Endothelial cell of umbilical vein (primary cell): ENCODE measurements around the gene CNTN6. TPM values are rescaled to one million over a fixed set of nuclear protein-coding genes. Genes with fewer than 3 reads are reported as not detected.

Experiments used
- BruUV-seq: library from RNA; stranded (reverse); fragments of 400-500 nt; replicated peaks from 2 replicates; lab custom pipeline; 2021; lab: Mats Ljungman, UMichigan
- CTCF ChIA-PET: fragments of 300-600, 350-600 bp; sonication (Branson Sonifier 250); formaldehyde crosslinking; loops from one replicate; lab custom pipeline; 2021; ENCODE audit warnings: antibody characterized with exemption, inconsistent platforms; lab: Charles Lee
- POLR2A ChIA-PET: fragments of 300-600, 350-600 bp; sonication (Branson Sonifier 250); formaldehyde crosslinking; loops from one replicate; lab custom pipeline; 2021; ENCODE audit warnings: antibody characterized with exemption, inconsistent platforms; lab: Charles Lee
- DNase-seq: peaks from one replicate; pipeline ENCODE4 v3.0.0-alpha.2; 2011; ENCODE audit warnings: low read depth, low spot score
- FAIRE-seq: peaks from 2 replicates; lab custom pipeline; 2011; peaks lifted over from hg19 to GRCh38; lab: Jason Lieb, UNC
- H2AFZ ChIP-seq: 2 replicates; pipeline ENCODE4 v1.6.0; 2012; ENCODE audit warnings: low read depth, low read length, control low read depth, inconsistent platforms
- H3K27ac ChIP-seq: 2 replicates; pipeline ENCODE4 v1.5.1; 2011; ENCODE audit warnings: low read depth, mild to moderate bottlenecking, control low read depth, low read length, moderate library complexity; ENCODE audit not compliant: insufficient read depth
- H3K27me3 ChIP-seq, 2 experiments: 2 replicates each; pipeline versions ENCODE4 v1.6.0 to v1.6.1; 2011; ENCODE audit warnings: low read length in 2 of 2, mixed read lengths in 1 of 2; ENCODE audit not compliant: control insufficient read depth in 2 of 2, insufficient read depth in 2 of 2
- H3K36me3 ChIP-seq, 2 experiments: 2 replicates in 1 of 2; 3 replicates in 1 of 2; pipeline ENCODE4 v1.5.1; 2011; ENCODE audit warnings: low read length in 2 of 2, mild to moderate bottlenecking in 1 of 2, moderate library complexity in 1 of 2; ENCODE audit not compliant: control insufficient read depth in 2 of 2, insufficient read depth in 2 of 2; ENCODE audit errors: extremely low read depth in 1 of 2
- H3K4me1 ChIP-seq: 3 replicates; pipeline ENCODE4 v1.5.1; 2011; ENCODE audit warnings: mild to moderate bottlenecking, low read length; ENCODE audit not compliant: control insufficient read depth, insufficient read depth; ENCODE audit errors: extremely low read depth
- H3K4me2 ChIP-seq: 2 replicates; pipeline ENCODE4 v1.6.1; 2011; ENCODE audit warnings: low read length, control low read depth, mixed read lengths; ENCODE audit not compliant: insufficient read depth
- H3K4me3 ChIP-seq, 3 experiments: fragments of 200-600 bp in 1 of 3; sonication (generic), shearing (Covaris generic) in 1 of 3; replicated peaks in 1 of 3; 2 replicates each; pipeline ENCODE4 v1.5.1; 2011 to 2016; ENCODE audit warnings: control low read depth in 3 of 3, low read length in 3 of 3, mild to moderate bottlenecking in 2 of 3, inconsistent platforms in 1 of 3, low read depth in 1 of 3, moderate library complexity in 1 of 3; ENCODE audit not compliant: insufficient read depth in 1 of 3
- H3K79me2 ChIP-seq: 2 replicates; pipeline ENCODE4 v1.6.0; 2012; ENCODE audit warnings: low read length, inconsistent platforms; ENCODE audit not compliant: control insufficient read depth, insufficient read depth
- H3K9ac ChIP-seq: replicated peaks from 2 replicates; pipeline ENCODE3; 2011; ENCODE audit warnings: low read length, control low read depth; ENCODE audit not compliant: insufficient read depth; ENCODE audit errors: extremely low read depth
- H3K9me1 ChIP-seq: replicated peaks from 3 replicates; pipeline ENCODE4 v1.6.0; 2011; ENCODE audit warnings: mild to moderate bottlenecking, low read length; ENCODE audit not compliant: control insufficient read depth, insufficient read depth; ENCODE audit errors: extremely low read depth
- H3K9me3 ChIP-seq: replicated peaks from 2 replicates; pipeline ENCODE4 v1.5.1; 2012; ENCODE audit warnings: low read length, inconsistent platforms; ENCODE audit not compliant: control insufficient read depth, insufficient read depth
- H4K20me1 ChIP-seq: replicated peaks from 2 replicates; pipeline ENCODE3; 2011; ENCODE audit warnings: mild to moderate bottlenecking, low read length; ENCODE audit not compliant: control insufficient read depth, insufficient read depth; ENCODE audit errors: extremely low read depth
- EZH2 ChIP-seq: IDR thresholded peaks from 2 replicates; pipeline ENCODE4 v1.6.1; 2012; ENCODE audit warnings: borderline replicate concordance, low read depth, mild to moderate bottlenecking, moderate library complexity, low read length, inconsistent platforms; ENCODE audit not compliant: severe bottlenecking
- GATA2 ChIP-seq: IDR thresholded peaks from 2 replicates; pipeline ENCODE4 v1.7.0; 2011; ENCODE audit warnings: low read depth, mild to moderate bottlenecking, moderate library complexity, mixed read lengths, low read length; ENCODE audit not compliant: insufficient read length, insufficient read depth
- MYC ChIP-seq: IDR thresholded peaks from one replicate; pipeline ENCODE4 v1.6.1; 2011; ENCODE audit warnings: mild to moderate bottlenecking, low read depth, low read length
- POLR2AphosphoS5 ChIP-seq: IDR thresholded peaks from 2 replicates; pipeline ENCODE4 v1.6.1; 2012; ENCODE audit warnings: low read depth, mild to moderate bottlenecking, control low read depth, low read length, moderate library complexity; ENCODE audit not compliant: insufficient read depth
- dilution Hi-C: fragments of 300-500 bp; cut with MboI; formaldehyde crosslinking; loops from one replicate; pipeline ENCODE4 v1.15.0; 2019; ENCODE audit warnings: low sequenced_read_pairs; ENCODE audit not compliant: extremely low pct_ligation_motif_present
- intact Hi-C: fragments of 100-400 bp; cut with micrococcal nuclease; formaldehyde crosslinking; loops from one replicate; pipeline ENCODE4 v1.10.0; 2022
- polyA plus RNA-seq, 4 experiments: library from polyadenylated mRNA; depleted of rRNA in 3 of 4; stranded (reverse) in 3 of 4; unstranded in 1 of 4; fragments of >200 nt; gene quantifications; 2 replicates each; pipeline versions ENCODE4 v1.2.1 to v1.2.3, GENCODE V29; 2011 to 2012; ENCODE audit warnings: missing spikeins in 1 of 4
- total RNA-seq: library from RNA; stranded (reverse); gene quantifications from 2 replicates; pipeline ENCODE4 v1.2.3, GENCODE V29; 2021
- TF ChIP-seq, protein P1 (sequence below), 2 donors: IDR thresholded peaks; 1 replicate in 1 of 2; 2 replicates in 1 of 2; pipeline ENCODE4 v1.5.1; 2011; ENCODE audit warnings: low read length in 2 of 2, mild to moderate bottlenecking in 2 of 2, moderate library complexity in 2 of 2, control low read depth in 1 of 2, inconsistent platforms in 1 of 2, low read depth in 1 of 2; ENCODE audit not compliant: insufficient read depth in 1 of 2; ENCODE audit errors: extremely low read depth in 1 of 2
- TF ChIP-seq, protein P2 (sequence below): IDR thresholded peaks from 2 replicates; pipeline ENCODE4 v1.6.1; 2011; ENCODE audit not compliant: insufficient read depth, insufficient read length

CNTN6 gene
- total and polyA plus RNA-seq, 2 donors (not counting 3 experiments of a cell fraction or from before 2014, with no cell fraction given) = not detected

DNA sequence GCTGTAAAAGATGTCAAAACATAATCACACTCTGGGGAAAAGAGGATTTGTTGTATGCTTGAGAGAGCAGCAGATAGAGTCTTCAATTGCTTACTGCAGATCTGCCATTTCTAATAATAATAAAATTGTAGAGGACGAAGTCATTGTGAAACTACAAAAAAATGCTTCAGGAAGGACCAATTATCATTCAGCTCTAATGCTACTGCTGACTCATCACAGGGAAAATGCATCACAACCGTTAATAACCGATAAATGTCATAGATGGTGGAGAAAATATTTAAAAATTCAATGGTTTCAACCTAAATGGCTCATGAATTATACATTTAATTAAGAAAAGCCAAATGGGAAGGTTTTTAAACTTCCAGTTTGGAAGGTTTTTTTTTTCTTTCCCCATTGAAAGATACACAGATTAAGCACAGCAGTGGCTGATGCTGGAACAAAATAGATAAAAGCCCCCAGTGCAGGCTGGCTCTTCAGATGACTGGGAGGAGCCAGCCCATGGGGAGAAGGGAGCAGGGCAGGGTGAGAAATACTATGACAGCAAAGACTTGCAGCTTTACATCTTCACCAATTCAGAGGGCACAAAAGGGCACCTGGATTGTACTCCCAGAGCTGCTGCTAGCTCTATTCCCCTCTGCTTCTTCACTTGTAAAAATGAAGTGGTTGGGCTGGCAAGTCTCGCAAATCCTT, 196.1 kb downstream of the CNTN6 start:
- BruUV-seq = no TSS peak
- no peaks in the 10 kb centered on the region for H3K79me2 ChIP-seq
- ChIA-PET CTCF (no interaction called here), POLR2A (no interaction called here)
- H2AFZ ChIP-seq = no peak overlapping the region
- DNase-seq (no peak), FAIRE-seq (no peak)
- H3K9ac ChIP-seq = no peak overlapping the region
- intact Hi-C loops = no loop called here
- H3K9me1 ChIP-seq = no peaks in the 10 kb centered on the region
- no peak overlapping the region for H3K4me2 ChIP-seq
- TF ChIP-seq, protein P1, sequence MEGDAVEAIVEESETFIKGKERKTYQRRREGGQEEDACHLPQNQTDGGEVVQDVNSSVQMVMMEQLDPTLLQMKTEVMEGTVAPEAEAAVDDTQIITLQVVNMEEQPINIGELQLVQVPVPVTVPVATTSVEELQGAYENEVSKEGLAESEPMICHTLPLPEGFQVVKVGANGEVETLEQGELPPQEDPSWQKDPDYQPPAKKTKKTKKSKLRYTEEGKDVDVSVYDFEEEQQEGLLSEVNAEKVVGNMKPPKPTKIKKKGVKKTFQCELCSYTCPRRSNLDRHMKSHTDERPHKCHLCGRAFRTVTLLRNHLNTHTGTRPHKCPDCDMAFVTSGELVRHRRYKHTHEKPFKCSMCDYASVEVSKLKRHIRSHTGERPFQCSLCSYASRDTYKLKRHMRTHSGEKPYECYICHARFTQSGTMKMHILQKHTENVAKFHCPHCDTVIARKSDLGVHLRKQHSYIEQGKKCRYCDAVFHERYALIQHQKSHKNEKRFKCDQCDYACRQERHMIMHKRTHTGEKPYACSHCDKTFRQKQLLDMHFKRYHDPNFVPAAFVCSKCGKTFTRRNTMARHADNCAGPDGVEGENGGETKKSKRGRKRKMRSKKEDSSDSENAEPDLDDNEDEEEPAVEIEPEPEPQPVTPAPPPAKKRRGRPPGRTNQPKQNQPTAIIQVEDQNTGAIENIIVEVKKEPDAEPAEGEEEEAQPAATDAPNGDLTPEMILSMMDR (IDR thresholded peaks at IDR 0.05; ENCODE audit: extremely low read depth in 1 of 2, insufficient read depth in 1 of 2, low read depth in 1 of 2, low read length in 2 of 2) = no peak
- TF ChIP-seq EZH2 (no peak), MYC (no peak), GATA2 (no peak), POLR2AphosphoS5 (no peak)
- TF ChIP-seq, protein P2, sequence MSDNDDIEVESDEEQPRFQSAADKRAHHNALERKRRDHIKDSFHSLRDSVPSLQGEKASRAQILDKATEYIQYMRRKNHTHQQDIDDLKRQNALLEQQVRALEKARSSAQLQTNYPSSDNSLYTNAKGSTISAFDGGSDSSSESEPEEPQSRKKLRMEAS = no peak
- H3K27ac ChIP-seq = no peak overlapping the region
- H4K20me1 ChIP-seq = no peaks in the 10 kb centered on the region
- H3K4me3 ChIP-seq = no peak overlapping the region
- no peaks in the 10 kb centered on the region for H3K36me3 ChIP-seq
- no peaks in the 10 kb centered on the region for H3K27me3 ChIP-seq
- no peaks in the 10 kb centered on the region for H3K4me1 ChIP-seq
- dilution Hi-C loops = no loop called here
- no peaks in the 10 kb centered on the region for H3K9me3 ChIP-seq
